Central memory CD8-positive, alpha-beta T cell (primary cell): ENCODE measurements around the gene CORO2A.
A peak's percentile ranks its signal among the peaks of the same experiment; 100 is the strongest.

Source experiments
- ATAC-seq: fragments of 150-1000 bp; cut with Tn5 transposase; replicated peaks from 2 replicates; pipeline ENCODE4 v1.10.0; 2022; ENCODE audit warnings: mild to moderate bottlenecking, moderate FRiP score, moderate number of reproducible peaks; ENCODE audit not compliant: poor library complexity, severe bottlenecking; ENCODE audit errors: extremely low read depth
- DNase-seq, 2 donors: peaks; one replicate each; pipeline ENCODE4 v3.0.0; 2021; ENCODE audit warnings: low spot score in 2 of 2
- H3K27ac Mint-ChIP-seq: one replicate; pipeline ENCODE4 v1.8.0; 2022; ENCODE audit warnings: low read depth, mild to moderate bottlenecking, moderate library complexity, mixed read lengths
- H3K27me3 Mint-ChIP-seq: one replicate; pipeline ENCODE4 v1.8.0; 2022; ENCODE audit warnings: mixed read lengths
- H3K36me3 Mint-ChIP-seq: one replicate; pipeline ENCODE4 v1.8.0; 2022; ENCODE audit warnings: mild to moderate bottlenecking, moderate library complexity, mixed read lengths; ENCODE audit not compliant: insufficient read depth
- H3K4me1 Mint-ChIP-seq: one replicate; pipeline ENCODE4 v1.8.0; 2022; ENCODE audit warnings: mixed read lengths
- H3K4me3 Mint-ChIP-seq: one replicate; pipeline ENCODE4 v1.8.0; 2022; ENCODE audit warnings: mild to moderate bottlenecking, moderate library complexity, mixed read lengths
- H3K9me3 Mint-ChIP-seq: one replicate; pipeline ENCODE4 v1.8.0; 2022; ENCODE audit warnings: mixed read lengths

CORO2A gene, protein sequence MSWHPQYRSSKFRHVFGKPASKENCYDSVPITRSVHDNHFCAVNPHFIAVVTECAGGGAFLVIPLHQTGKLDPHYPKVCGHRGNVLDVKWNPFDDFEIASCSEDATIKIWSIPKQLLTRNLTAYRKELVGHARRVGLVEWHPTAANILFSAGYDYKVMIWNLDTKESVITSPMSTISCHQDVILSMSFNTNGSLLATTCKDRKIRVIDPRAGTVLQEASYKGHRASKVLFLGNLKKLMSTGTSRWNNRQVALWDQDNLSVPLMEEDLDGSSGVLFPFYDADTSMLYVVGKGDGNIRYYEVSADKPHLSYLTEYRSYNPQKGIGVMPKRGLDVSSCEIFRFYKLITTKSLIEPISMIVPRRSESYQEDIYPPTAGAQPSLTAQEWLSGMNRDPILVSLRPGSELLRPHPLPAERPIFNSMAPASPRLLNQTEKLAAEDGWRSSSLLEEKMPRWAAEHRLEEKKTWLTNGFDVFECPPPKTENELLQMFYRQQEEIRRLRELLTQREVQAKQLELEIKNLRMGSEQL

DNA sequence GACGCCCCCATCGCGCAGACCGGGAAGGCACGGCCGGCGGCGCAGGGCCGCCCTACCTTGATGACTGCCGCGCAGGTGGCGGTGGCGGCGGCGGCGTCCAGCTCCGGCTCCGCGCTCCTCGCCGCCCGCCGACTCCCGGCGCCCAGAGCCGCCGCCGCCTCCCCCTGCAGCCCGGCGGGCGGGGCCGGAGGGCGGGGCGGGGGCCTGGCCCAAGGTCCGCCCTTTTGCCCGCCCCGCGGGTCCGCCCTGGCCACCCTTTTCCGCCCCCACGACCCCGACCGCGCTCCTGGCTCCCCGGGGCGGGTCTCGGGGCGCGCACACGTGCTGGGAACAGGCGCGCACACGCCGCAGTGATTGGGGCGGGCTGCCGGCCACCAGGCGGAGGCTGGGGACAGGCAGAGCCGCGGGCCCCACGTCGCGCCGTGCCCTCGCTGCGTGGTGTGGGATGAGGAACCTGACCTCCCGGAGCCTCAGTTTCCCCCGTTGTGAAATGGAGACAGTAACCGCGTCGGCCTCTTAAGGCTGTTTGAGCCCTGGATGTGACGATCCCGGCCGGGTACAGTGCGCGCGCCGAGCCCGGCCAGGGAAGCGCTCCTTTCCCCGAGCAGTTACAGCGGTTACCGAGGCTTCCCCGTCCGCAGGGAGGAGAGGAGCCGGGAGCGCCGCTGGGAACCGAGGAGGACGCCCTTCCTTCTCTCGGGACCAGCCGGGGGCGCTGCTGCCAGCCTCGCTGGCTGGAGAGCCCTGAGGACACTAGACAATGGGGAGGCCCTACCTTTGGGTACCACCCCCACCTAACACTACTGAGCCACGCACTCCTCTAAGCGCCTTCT lies at the start of gene CORO2A:
Gene CORO2A, minus strand, starts transcription at position 135 of the 833 bp plus-strand sequence. CDS start 34,977 bp downstream, outside the sequence.
- Mint-ChIP-seq H3K4me1 (peaks cover 35% of the 10 kb centered on the region), H3K4me3 (peak within 1 kb of the TSS; percentile 83), H3K27ac (peak within 1 kb of the TSS; percentile 65), H3K27me3 (no peaks in the 10 kb centered on the region), H3K9me3 (no peaks in the 10 kb centered on the region), H3K36me3 (peaks cover 3% of the 10 kb centered on the region)
- peak; percentile 38 to 43 for DNase-seq
- ATAC-seq, result peak; percentile 62

DNA sequence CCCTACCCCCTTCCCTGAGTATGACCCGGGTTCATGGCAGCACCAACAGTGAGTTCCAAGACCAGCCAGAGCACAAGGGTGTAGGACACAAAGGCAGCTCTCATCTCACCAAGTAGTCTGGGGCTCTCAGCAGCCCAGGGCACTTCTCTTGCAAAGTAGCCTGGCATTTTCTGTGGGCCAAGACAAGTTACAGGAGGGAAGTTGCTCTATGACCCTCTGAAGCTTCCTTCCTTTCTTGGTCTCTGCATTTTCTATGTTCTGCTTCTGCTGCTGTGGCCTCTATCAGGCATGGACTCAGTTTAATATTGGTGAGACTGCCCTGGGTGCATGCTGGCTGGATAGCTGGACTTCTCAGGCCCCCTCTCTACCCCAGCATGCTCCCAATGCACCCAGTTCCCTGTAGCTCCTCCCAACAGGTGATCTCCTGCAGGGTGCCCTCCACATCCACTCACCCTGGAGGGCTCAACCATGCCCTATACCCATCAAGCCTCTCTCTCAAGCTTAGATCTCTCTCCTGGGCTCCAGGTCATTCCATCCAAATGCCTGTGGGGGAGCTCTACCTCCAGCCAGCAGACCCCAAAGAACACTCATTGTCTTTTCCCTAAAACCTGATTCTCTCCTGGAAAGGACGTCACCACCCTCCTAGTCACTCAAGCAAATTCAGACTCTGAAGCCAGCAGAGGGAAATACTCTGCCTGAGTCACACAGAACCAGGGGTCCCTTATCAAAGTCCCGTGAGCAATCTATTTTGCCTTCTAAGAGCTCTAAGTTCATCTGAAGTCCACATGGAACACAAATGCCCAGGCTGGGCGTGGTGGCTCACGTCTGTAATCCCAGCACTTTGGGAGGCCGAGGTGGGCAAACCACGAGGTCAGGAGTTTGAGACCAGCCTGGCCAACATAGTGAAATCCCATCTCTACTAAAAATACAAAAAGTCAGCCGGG lies 49.2 kb upstream of the CORO2A start:
- peaks cover 7% of the 10 kb centered on the region for H3K4me1 Mint-ChIP-seq

DNA sequence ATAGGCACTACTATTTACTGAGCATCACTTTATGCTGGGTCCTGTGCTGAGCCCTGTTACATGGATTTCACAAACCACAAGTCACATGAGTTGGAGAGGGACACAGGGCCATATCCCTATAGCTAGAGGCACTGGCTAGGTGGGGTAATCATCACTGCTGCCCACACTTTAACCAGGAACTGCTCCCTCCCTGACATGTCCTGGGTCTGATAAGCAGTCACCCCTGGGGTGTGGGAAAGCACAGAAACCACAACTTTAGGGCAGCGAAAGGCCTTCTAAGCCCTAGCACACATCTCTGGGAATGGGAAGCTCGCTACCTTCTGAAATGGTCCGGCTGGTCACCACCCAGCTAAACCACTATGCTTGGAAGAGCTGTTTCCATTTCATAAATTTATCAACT lies 48.0 kb upstream of the CORO2A start:
- Mint-ChIP-seq H3K4me1 (peaks cover 7% of the 10 kb centered on the region), H3K27ac (no peak overlapping the region), H3K9me3 (no peaks in the 10 kb centered on the region), H3K36me3 (peaks cover 3% of the 10 kb centered on the region), H3K27me3 (no peaks in the 10 kb centered on the region), H3K4me3 (no peak overlapping the region)
- no peak for DNase-seq
- ATAC-seq, result no peak

More for the DNA sequence above, 49.2 kb upstream of the CORO2A start:
- ATAC-seq, result no peak
- Mint-ChIP-seq H3K9me3 (no peaks in the 10 kb centered on the region), H3K4me3 (no peak overlapping the region), H3K36me3 (peaks cover 3% of the 10 kb centered on the region), H3K27me3 (no peaks in the 10 kb centered on the region), H3K27ac (no peak overlapping the region)
- DNase-seq, result no peak

DNA sequence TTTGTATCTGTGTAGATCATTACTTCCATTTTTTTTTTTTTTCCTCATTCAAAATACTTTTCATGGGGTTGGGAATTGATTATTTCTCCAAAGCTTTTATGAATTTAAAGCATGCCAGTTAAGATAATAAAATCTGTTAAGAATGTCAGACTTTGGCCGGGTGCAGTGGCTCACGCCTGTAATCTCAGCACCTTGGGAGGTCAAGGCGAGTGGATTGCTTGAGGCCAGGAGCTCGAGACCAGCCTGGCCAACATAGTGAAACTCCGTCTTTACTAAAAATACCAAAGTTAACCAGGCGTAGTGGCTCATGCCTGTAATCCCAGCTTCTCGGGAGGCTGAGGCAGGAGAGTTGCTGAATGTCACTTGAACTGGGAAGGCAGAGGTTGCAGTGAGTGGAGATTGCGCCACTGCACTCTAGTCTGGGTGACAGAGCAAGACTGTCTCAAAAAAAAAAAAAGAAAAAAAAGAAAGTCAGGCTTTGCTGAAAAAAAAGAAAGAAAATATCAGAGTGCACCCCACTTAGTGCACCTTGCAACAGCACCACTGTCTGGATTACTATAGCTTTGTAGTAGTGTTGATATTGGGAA lies 44.6 kb upstream of the CORO2A start:
- ATAC-seq (no peak), DNase-seq (no peak)
- H3K4me3 Mint-ChIP-seq, result no peak overlapping the region
- H3K27me3 Mint-ChIP-seq, result no peaks in the 10 kb centered on the region
- H3K4me1 Mint-ChIP-seq, result peaks cover 7% of the 10 kb centered on the region
- H3K9me3 Mint-ChIP-seq, result no peaks in the 10 kb centered on the region
- peaks cover 11% of the 10 kb centered on the region for H3K36me3 Mint-ChIP-seq
- H3K27ac Mint-ChIP-seq, result no peak overlapping the region

DNA sequence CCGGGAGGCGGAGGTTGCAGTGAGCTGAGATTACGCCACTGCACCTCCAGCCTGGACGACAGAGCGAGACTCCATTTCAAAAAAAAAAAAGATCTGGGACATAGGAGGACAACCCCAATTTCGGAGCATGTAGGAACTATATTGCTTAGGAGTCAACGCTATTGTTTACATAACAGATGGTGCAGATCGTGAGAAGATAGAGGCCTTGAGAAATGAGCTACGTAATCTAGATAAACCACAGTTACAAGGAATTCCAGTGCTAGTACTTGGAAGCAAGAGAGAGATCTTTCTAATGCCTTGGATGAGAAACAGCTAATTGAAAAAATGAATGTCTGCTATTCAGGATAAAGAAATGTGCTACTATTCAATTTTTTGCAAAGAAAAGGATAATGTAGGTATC lies 42.7 kb upstream of the CORO2A start:
- Mint-ChIP-seq H3K36me3 (peaks cover 10% of the 10 kb centered on the region), H3K27me3 (no peaks in the 10 kb centered on the region), H3K9me3 (no peaks in the 10 kb centered on the region), H3K27ac (no peak overlapping the region), H3K4me1 (no peaks in the 10 kb centered on the region), H3K4me3 (no peak overlapping the region)
- DNase-seq (no peak), ATAC-seq (no peak)

DNA sequence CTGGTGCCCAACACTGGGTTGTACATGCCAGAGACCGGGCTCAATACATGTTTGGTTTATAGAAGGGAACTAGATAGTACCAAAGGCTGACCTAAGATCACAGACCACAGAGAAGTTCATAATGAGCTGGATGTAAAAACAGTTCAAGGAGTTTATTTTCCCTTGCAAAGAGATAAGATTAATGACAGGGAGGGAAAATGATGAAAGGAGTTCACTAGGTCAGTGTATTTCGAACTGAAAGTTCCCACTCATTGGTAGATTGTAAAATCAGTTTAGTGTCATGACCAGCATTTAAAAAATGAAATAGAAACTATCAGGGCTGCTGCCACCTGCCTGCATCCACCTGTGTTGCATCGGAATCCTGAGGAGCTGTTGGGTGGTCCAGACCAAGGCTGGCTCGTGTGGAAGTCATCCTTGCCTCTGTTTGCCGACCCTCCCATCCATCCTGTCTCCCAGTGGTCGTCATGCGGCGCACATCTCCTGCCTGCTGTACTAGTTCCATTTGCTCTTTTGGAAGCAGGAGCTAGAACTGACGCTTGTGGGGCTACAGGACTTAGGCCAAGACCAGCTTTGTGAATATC lies 41.9 kb upstream of the CORO2A start:
- H3K4me3 Mint-ChIP-seq, result no peak overlapping the region
- no peaks in the 10 kb centered on the region for H3K4me1 Mint-ChIP-seq
- H3K27ac Mint-ChIP-seq, result no peak overlapping the region
- no peak for ATAC-seq
- no peaks in the 10 kb centered on the region for H3K27me3 Mint-ChIP-seq
- H3K36me3 Mint-ChIP-seq, result peaks cover 11% of the 10 kb centered on the region
- no peaks in the 10 kb centered on the region for H3K9me3 Mint-ChIP-seq
- no peak for DNase-seq

DNA sequence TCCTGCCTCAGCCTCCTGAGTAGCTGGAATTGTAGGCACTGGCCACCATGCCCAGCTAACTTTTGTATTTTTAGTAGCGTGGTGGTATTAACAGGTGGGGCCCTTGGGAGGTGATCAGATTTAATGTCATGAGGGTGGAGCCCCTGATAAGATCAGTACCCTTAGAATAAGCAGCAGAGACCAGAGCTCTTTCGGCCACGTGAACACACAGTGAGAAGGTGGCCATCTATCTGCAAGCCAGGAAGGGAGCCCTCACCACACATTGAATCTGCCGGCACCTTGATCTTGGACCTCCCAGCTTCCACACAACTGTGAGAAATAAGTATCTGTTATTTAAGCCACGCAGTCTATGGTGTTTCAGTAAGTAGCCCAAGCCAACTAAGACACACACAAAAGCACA lies 40.5 kb upstream of the CORO2A start:
- H3K9me3 Mint-ChIP-seq, result no peaks in the 10 kb centered on the region
- DNase-seq (no peak), ATAC-seq (no peak)
- peaks cover 12% of the 10 kb centered on the region for H3K36me3 Mint-ChIP-seq
- no peaks in the 10 kb centered on the region for H3K4me1 Mint-ChIP-seq
- no peaks in the 10 kb centered on the region for H3K27me3 Mint-ChIP-seq
- H3K4me3 Mint-ChIP-seq, result no peak overlapping the region
- no peak overlapping the region for H3K27ac Mint-ChIP-seq

DNA sequence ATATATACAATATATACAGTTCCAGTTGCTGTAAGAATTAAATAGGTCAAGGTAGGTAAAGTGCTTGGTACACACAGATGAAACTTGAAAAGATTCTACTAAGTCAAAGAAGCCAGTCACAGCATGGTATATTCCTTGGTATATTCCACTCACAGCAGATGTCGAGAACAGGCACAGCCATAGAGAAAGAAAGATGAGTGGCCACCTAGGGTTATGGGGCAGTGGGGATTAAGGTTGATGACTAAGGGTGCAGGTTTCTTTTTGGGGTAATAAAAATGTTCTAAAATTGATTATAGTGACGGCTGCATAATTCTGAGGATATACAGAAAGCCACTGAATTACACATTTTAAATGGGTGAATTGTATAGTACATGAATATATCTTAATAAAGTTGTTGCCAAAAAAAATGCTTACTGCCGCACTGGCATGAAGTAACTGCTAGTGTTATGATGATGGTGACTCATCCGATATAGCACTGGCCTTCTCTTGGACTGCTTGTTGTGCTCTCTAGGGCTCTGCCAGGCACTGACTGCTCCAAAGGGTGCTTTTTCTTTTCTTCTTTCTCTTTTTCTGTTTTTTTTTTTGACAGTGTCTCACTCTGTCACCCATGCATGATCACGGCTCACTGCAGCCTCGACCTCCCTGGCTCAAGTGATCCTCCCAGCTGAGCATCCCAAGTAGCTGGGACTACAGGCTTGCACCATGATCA lies 39.5 kb upstream of the CORO2A start:
- H3K9me3 Mint-ChIP-seq, result no peaks in the 10 kb centered on the region
- ATAC-seq (no peak), DNase-seq (no peak)
- H3K4me1 Mint-ChIP-seq, result no peaks in the 10 kb centered on the region
- H3K27me3 Mint-ChIP-seq, result no peaks in the 10 kb centered on the region
- H3K4me3 Mint-ChIP-seq, result no peak overlapping the region
- H3K27ac Mint-ChIP-seq, result no peak overlapping the region
- peaks cover 10% of the 10 kb centered on the region for H3K36me3 Mint-ChIP-seq

DNA sequence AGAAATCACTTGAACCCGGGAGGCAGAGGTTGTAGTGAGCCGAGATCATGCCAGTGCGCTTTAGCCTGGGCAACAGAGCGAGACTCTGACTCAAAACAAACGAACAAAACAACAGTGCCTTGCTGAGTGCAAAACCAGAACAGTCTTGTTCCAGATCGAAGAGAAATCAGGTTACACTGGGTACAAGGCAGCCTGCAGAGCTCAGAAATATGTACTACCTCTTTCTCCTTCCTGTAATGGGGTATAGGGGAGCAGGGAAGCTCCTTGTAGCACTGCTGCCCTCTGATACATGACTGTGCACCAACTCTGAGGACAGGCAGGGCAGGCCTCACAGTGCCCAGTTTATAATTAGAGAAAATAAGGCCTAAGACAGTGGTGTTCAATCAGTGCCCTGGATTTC lies 38.4 kb upstream of the CORO2A start:
- ATAC-seq (no peak), DNase-seq (no peak)
- no peaks in the 10 kb centered on the region for H3K4me1 Mint-ChIP-seq
- H3K36me3 Mint-ChIP-seq, result peaks cover 13% of the 10 kb centered on the region
- H3K9me3 Mint-ChIP-seq, result no peaks in the 10 kb centered on the region
- H3K4me3 Mint-ChIP-seq, result no peak overlapping the region
- H3K27ac Mint-ChIP-seq, result no peak overlapping the region
- H3K27me3 Mint-ChIP-seq, result no peaks in the 10 kb centered on the region

DNA sequence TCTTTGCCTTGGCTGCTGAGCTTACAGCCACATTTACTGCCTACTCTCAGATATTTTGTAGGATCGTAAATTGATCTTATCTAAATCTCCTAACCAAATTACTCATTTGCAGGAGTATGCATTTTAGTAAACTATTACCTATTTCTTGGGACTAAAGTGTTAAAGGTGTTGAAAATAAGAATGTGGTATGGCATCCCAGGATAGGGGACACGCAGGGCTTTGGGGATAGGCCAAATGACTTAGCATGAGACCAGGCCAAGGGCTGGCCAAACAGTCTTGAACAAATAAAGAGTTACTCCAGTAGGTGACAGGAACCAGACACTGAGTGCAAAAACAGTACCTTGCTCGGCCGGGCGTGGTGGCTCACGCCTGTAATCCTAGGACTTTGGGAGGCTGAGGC lies 37.9 kb upstream of the CORO2A start:
- ATAC-seq, result no peak
- Mint-ChIP-seq H3K27ac (no peak overlapping the region), H3K4me3 (no peak overlapping the region), H3K36me3 (peaks cover 13% of the 10 kb centered on the region), H3K27me3 (no peaks in the 10 kb centered on the region), H3K9me3 (no peaks in the 10 kb centered on the region), H3K4me1 (no peaks in the 10 kb centered on the region)
- no peak for DNase-seq

DNA sequence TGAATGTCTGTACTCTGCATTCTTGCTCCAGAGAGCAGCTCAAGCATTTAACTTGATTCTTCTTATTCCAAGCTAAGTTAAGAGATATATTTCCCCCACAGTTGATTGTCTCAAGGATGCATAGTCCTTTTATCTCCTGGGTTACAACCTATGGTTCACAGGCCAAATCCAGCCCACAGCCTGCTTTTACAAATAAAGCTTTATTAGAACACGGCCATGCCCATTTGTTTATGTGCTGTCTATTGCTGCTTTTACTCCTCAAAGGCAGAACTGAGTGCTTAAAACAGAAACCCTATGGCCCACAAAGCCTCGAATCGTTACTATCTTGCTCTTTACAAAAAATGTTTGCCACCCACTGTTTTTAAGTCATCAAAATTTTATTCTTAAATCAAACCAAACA lies 37.2 kb upstream of the CORO2A start:
- Mint-ChIP-seq H3K4me3 (no peak overlapping the region), H3K36me3 (peaks cover 10% of the 10 kb centered on the region), H3K9me3 (no peaks in the 10 kb centered on the region), H3K27ac (no peak overlapping the region), H3K27me3 (no peaks in the 10 kb centered on the region), H3K4me1 (no peaks in the 10 kb centered on the region)
- ATAC-seq, result no peak
- no peak for DNase-seq
